Measurements from ENCODE around the gene ESPNL. TPM values are rescaled to one million over a fixed set of nuclear protein-coding genes. Genes with fewer than 3 reads are reported as not detected.
"Not testable (repeated sequence)": the region's sequence is repeated elsewhere in the genome, so short reads cannot be mapped to it uniquely, and the experiment has no call there.

The ESPNL gene, protein sequence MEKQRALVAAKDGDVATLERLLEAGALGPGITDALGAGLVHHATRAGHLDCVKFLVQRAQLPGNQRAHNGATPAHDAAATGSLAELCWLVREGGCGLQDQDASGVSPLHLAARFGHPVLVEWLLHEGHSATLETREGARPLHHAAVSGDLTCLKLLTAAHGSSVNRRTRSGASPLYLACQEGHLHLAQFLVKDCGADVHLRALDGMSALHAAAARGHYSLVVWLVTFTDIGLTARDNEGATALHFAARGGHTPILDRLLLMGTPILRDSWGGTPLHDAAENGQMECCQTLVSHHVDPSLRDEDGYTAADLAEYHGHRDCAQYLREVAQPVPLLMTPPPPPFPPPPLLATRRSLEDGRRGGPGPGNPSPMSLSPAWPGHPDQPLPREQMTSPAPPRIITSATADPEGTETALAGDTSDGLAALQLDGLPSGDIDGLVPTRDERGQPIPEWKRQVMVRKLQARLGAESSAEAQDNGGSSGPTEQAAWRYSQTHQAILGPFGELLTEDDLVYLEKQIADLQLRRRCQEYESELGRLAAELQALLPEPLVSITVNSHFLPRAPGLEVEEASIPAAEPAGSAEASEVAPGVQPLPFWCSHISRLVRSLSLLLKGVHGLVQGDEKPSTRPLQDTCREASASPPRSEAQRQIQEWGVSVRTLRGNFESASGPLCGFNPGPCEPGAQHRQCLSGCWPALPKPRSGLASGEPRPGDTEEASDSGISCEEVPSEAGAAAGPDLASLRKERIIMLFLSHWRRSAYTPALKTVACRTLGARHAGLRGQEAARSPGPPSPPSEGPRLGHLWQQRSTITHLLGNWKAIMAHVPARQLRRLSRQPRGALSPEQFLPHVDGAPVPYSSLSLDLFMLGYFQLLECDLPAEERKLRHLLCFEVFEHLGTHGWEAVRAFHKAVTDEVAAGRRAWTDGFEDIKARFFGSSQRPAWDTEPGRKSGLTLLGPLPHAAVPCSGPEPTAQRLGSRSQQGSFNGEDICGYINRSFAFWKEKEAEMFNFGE
- total RNA-seq: 0.48 TPM
- long read RNA-seq: 0 reads

- peak; percentile 80 for DNase-seq (ENCODE audit: low spot score)
Observed at GRCh38 chr2:238100049-238100820, at the start of gene ESPNL. TSS of gene ESPNL (plus strand) at chr2:238100340. CDS start at chr2:238100420, 80 bp downstream.

DNA sequence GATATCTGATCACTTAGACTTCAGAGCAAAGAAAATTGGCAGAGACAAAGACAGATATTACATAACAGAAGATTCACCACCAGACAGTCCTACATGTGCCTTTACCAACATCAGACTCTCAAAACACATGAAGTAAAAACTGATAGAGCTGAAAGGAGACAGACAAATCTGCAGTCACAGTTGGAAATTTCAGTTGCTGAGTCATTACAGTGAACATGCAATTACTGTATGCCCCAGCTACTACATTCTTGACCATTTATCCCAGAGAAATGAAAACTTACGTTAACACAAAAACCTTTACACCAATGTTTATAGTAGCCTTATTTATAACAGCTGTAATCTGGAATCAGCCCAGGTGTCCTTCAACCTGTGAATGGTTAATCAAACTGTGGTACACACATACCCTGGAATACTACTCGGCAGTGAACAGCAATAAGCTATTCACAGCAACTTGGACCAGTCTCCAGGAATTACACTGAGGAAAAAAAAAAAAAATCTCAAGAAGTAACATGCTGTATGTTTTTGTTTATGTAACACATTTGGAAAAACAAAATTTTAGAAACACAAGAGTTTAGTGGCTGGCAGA is 46.9 kb upstream of the ESPNL start:
- DNase-seq (ENCODE audit: low spot score): no peak

DNA sequence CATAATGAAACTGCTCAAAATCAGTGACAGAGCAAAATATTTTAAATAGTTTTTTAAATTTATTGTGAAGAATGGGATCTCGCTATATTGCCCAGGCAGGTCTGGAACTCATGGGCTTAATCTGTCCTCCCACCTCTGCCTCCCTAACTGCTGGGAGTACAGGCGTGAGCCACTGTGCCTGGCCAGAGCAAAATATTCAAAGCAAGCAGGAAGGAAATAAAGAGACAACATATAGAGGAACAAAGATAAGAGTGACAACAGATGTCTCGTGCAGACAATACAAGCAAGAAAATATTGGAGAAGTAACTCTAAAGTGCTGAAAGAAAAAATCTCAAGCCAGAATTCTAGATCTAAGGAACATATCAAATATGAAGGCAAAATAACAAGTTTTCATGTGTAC is 44.3 kb upstream of the ESPNL start:
- no peak for DNase-seq (ENCODE audit: low spot score)

GRCh38 chr2:238057696-238058575 is 42.2 kb upstream of the ESPNL start:
- not testable (repeated sequence) for DNase-seq (ENCODE audit: low spot score)

DNA sequence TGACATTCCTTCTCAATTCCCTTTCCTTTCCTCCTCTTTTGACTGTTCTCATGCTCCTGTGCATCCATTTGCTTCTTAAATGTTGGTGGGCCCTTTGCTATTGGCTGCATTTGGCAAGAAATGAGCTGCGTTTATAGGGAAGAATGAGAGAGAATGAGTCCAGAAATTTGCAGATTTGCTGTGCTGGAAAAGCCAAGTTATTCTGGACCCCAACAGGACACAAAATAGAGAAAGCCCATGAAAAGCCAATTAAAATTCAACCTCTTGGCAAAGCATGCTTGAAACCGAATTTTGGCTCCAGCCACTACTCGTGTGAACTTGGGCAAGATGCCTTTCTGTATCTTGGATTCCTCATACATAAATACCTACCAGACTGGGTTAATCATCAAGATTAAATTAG is 40.6 kb upstream of the ESPNL start:
- DNase-seq (ENCODE audit: low spot score): no peak

- no peak for DNase-seq (ENCODE audit: low spot score)
Observed at GRCh38 chr2:238060096-238060541, 40.0 kb upstream of the ESPNL start.

- peak; percentile 99 for DNase-seq (ENCODE audit: low spot score)
Observed at GRCh38 chr2:238060542-238061314, 39.4 kb upstream of the ESPNL start, which contains the start of gene SCLY. TSS of gene SCLY (plus strand) at chr2:238061001. CDS start at chr2:238061055, 54 bp downstream.

GRCh38 chr2:238061315-238062202 is 38.6 kb upstream of the ESPNL start:
- no peak for DNase-seq (ENCODE audit: low spot score)

- no peak for DNase-seq (ENCODE audit: low spot score)
Observed at GRCh38 chr2:238063414-238064189, 36.5 kb upstream of the ESPNL start.

GRCh38 chr2:238064376-238064775 is 35.8 kb upstream of the ESPNL start:
- no peak for DNase-seq (ENCODE audit: low spot score)

DNA sequence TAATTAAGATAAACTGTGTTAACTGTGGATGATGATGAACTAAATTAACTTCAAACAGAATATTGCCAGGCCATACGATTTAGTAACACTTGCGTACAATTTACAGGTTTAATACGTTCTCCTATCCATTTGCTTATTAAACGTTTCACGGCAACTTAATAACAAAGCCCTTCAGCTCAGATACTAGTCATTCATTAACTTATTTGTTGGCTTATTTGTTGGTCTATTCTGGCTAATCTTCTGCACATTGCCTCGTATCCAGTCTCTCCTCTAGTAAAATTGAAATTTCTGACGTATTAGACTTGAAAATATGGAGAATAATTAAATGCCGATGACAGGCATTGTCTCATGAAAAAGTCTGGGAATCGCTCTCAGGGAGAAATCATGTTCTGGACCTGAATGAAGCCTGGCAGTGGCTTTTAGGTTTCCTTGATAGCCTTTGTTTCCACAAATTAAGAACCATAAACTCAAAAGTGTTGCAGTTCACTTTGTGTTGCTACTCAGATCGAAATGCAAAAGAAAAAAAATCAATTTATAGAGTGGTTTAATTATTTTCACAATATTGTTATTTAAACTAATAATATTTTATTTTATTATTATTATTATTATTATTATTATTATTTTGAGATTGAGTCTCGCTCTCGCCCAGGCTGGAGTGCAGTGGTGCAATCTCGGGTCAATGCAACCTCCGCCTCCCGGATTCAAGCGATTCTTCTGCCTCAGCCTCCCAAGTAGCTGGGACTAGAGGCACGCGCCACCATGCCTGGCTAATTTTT is 34.9 kb upstream of the ESPNL start:
- no peak for DNase-seq (ENCODE audit: low spot score)

GRCh38 chr2:238066218-238066617 is 33.9 kb upstream of the ESPNL start:
- no peak for DNase-seq (ENCODE audit: low spot score)

- not testable (repeated sequence) for DNase-seq (ENCODE audit: low spot score)
Observed at GRCh38 chr2:238066718-238067117, 33.4 kb upstream of the ESPNL start.

GRCh38 chr2:238067939-238068338 is 32.2 kb upstream of the ESPNL start:
- no peak for DNase-seq (ENCODE audit: low spot score)

DNA sequence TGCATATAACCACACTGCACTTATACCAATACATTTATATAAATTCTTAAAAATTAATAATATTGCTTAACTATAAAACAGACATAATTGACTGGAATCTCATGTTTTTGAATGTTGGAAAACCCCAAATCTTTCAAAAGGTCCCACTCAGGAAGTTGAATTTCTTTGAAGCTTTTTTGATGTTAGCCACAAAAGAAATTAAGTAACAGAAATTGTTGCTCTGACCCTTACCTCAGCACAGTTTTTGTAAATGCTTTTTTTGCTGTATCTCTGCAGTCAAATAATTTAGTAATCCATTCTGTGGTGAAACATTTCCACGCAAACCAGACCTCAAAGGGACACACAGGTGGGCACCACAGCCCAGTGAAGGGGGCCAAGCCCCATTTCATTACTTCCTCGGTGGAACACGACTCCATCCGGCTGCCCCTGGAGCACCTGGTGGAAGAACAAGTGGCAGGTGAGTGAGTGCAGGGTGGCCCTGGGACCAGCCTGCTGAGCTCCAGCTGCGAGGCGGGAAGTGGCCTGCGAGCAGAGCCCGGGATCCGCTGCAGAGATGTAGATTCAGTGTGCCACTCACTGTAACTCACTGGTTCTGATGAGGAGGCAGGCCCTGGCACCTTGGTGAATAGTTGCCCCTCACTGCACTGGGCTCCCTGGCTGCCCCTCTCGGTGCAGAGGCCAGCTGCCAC is 31.0 kb upstream of the ESPNL start:
- DNase-seq (ENCODE audit: low spot score): no peak

GRCh38 chr2:238069877-238070276 is 30.3 kb upstream of the ESPNL start:
- no peak for DNase-seq (ENCODE audit: low spot score)

Data from mesenteric fat pad (tissue), 1 donor.